Raji (cell line): Measurements from ENCODE around the gene KCNJ6.

Source experiments
- POLR2A ChIP-seq: IDR thresholded peaks from 2 replicates; pipeline ENCODE4 v1.6.1; 2011; ENCODE audit warnings: low read depth, low read length, control low read depth; ENCODE audit not compliant: insufficient read depth

The KCNJ6 gene

DNA sequence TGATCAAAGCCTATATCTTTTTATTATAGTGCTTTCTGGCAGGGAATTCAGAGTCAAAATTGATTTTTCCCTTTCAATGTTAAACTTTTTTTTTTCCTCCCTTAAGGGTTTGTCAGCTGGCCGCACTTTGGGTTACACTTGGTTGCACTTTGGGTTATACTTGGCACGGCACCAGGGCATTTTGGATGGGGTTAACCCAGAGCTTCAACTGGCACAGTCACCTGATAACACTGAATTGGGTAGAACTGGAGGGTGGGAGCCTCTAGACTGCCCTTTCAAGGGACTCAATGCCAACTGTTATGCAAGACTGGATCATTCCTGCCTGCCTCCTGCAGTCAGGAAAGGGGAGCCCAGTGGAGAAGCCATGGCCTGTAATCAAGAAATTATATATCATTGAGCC, 211.5 kb downstream of the KCNJ6 start:
- no peak for TF ChIP-seq POLR2A

DNA sequence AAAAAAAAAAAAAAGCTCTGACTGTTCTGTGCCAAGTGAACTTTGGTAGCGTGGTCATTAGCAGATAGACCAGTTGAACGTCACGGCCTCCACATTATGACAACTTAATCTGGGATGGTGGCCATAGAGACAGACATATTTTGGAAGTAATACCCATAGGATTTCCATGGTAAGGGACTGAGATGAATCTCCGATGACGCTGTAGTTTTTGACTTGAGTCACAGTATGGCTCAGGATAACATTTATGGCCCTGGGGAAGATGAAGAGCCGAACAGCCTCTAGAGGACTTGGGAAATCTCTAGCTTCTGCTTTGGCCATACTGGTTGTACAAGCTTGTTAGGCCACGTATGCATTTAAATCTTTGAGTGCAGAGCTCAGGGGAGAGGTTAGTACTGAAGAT, 214.0 kb downstream of the KCNJ6 start:
- TF ChIP-seq POLR2A: no peak

DNA sequence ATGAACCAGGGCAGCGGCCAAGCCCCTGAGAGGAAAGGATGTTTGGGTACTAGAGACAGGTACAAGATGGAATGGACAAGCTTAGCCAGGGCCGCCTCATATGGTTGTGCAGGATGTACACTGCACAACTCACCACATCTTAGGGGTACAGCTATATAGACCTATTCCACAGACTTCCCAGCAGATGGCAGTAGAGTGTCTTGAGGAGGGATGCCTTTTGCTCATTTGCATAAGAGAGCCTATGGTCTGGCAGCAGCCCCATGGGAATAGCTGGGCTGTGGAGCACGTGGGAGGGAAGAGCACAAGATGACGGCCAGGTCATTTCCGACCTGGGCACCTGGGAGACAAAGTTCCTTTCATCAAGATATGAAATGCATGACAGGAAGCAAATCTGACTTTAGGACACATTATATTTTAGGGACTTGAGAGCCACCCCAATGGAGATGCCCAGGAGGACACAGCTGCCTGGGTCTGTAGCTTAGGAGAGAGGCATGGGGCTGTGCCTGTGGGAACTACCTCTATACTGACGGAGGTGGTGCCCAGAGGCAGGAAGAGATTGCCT, 215.5 kb downstream of the KCNJ6 start:
- no peak for TF ChIP-seq POLR2A

DNA sequence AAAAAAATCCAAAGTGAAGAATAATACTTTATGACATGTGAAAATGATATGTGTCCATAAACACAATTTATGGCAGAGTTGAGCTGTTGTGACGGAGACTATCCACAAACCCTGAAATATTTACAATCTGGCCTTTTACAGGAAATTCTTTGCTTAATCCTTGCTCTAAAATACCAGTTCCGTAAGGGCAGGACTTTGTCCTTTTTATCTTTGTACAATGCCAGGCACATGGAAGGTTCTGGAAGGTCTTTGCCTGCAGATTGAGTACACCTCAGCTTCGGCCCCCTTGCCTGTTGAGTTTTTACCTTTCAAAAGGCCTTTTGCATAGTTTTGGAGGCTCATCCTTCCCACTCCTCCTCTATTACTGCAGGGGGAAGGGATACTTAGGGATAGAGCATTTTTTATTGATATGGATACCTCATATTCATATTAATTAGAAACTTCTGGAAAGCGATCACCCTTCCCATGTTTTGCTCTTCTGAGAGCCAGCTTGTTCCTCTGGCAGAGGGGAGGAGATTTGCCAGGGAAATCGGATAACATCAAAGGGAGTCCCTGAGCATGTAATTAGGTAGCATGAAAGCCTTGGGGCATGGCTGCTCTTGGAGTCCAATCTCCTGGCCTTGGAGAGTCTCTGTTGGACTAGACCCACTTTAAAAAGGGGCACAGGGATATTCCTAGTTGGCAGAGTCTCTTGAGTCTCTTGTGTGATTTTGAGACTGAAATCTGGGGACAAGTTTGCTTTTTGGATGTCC, 217.1 kb downstream of the KCNJ6 start:
- TF ChIP-seq POLR2A: no peak

DNA sequence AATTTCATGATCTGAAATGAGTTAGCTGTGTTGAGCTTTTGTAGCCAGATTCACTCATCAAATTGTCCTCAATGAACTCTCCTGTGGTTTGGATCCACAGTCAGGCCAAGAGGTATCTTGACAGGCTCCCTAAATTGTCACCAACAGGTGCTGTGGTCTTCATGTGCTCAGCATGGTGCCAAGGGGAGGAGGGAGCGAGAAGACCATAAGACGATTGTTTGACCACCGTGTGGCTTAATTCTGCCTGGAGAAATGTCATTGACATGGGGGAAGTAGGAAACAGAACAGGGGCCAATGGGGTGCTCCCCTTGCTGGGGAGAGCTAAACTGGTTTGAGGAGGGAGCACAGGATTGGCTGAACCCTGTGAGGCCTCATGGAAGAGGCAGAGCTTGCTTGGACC, 219.3 kb downstream of the KCNJ6 start:
- TF ChIP-seq POLR2A: no peak

DNA sequence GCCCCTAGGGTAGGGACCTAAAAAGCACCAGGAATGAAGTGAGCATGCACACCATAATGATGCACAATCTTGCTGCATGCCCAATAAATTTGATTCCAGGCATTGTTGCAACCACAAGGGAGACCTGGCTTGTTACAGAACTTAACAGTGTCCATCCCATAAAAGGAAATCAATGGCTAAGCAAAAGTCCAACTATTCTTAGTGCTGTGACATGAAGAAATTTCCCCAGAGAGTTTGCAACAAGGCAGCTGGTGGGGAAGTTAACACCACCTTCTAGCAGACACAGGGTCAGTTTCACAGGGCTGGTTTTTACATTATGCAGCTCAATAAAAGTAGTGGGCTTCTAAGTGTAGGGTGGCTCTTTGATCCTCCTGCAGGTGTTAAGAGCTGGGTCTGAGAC, 221.1 kb downstream of the KCNJ6 start:
- TF ChIP-seq POLR2A: no peak

DNA sequence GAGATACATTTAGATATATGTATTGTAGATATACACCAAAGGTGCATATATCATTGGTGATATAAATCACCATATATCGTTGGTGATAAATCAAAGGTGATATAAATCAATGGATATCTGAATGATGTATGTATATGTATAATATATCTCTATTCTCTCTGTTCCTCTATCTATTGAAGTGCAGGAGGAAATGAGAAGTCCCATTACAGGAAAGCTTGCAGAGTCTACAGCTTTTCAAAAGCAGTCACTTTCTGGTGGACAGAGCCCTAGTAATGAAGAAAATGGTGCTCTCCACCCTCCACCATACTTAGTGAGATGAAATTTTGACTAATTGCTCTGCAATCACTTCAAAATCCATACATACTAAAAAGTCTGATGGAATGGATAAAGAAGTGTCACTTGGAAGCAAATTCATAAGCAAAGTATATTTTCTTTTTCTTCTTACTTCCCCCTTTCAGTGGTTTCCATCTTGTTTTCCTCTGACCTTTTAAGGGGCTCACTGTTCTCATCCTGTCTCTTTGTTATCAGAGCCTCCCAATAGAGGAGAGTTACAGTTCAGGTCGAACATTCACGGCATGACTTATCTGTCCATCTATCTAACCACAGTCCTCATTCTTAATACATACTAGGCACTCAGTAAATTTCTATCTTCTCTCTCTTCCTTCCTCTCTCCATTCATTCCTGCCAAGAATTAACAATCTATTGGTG, 227.2 kb downstream of the KCNJ6 start:
- no peak for TF ChIP-seq POLR2A

DNA sequence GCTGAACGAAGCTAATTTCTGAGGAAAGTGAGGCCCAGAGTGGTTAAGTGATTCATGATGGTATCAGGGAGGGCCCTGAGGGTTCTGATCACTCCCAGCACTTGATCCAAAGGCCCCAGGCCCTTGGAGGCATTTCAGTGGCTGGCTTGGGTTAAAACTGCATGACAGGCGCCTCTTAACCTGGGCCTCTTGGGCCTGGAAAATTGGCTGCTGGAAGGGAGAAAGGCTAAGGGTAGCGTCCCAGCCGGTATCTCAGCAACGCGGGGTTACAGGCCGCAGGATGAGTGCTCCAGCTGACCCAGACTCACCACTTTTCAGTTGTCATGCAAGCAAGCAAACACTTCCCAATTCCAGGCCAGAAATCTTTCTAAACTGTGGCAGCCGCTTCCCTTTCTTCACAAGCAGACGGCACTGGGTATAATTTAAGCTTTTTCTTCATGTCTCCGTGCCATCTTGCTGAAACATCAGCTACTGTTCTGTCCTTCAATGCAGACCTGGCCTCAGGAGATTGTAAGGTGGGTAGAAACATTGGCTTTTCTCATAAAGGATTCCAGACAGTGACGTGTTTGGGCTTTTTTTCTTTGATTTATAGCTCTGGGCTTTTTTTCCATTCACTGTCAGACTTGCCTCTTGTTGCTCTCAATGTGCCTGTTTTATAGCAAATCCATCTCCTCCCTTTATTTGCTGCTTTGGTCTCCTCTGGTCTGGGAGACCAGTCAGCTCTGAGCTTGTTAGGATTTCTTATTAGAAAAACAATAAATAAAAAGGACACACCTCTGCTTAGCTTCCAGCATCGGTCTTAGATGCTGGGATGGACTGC, 229.1 kb downstream of the KCNJ6 start:
- TF ChIP-seq POLR2A: no peak

DNA sequence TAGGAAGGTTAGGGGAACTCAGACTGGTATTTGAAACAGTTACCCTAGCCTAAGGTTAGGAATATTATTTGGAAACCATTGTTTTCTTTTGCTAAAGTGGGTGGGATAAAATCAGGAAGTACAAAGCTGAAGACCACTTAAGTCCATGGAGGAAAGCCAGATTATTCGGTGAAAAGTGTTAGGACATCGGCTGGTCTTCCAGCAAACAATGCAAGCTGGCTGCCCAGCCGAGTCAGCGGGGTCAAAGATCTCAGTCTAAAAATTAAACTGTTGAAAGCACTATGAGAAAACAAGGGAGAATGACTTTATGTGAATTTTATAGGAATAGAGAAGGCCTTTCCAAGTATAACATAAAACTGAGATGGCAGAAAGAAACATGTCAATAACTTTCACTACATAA, 231.7 kb downstream of the KCNJ6 start:
- TF ChIP-seq POLR2A: no peak

DNA sequence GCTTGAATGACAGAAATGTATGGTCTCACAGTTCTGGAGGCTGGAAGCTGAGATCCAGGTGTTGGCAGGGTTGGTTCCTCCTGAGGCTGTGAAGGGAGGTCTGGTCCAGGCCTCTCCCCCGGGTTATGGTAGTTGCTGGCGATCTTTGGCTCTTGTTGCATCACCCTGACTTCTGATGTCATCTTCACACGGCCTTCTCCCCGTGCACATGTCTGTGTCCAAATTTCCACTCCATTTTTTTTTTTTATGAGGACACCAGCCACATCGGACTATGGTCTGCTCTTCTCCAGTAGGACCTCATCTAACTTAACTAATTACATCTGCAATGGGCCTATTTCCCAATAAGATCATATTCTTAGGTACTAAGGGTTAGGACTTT, 232.2 kb downstream of the KCNJ6 start:
- no peak for TF ChIP-seq POLR2A

DNA sequence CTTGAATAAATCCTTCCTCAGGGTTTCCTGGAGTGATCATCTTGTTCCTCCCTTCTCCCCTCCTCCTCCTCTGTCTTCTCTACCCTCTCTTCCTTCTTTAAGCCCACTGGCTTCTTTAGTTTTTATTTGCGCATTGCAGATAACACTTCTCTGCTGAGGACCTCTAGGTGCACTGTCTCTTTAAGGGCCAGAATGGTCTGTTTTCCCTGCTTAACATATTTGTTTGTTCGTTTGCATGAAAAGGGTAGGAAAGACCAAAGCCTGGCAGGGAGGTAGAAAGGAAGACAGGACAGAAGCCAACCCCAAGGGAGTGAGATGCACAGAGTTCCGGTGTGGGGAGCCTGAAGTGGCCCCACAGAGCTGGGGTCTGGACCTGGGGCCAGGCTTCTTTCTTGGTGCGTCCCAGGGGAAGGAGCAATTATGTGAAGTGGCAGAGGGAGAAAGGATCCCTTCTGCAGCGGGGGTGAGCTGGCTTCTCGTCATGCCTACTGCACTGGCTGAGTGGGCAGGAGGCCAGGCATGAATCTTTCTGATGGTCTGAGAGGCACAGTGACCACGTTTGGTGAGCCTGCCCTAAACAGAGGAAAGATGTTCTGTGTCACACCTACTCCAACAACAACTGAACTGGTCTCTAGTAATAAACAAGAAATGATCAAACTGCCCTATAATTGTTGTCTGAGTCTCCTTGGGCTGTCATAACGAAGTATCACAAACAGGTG, 232.7 kb downstream of the KCNJ6 start:
- no peak for TF ChIP-seq POLR2A

DNA sequence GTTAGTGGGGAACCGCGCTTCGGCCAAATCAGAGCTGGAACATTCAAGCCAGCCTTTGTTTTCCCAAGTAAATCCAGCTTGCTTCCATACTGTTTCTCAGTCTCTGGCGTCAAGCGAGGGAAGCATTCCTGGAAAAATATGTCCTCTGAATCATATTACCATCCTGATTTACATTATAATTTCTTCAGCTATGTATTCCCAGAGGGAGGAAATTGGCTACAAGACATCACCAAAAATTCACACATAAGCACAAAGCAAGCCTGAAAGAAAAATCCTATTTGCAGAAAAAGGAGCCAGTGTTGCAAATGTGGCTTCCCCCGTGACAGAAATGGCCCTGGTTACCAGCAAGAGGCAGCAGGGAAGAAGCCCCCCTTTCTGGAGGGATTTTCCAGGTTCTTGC, 233.3 kb downstream of the KCNJ6 start:
- TF ChIP-seq POLR2A: no peak

DNA sequence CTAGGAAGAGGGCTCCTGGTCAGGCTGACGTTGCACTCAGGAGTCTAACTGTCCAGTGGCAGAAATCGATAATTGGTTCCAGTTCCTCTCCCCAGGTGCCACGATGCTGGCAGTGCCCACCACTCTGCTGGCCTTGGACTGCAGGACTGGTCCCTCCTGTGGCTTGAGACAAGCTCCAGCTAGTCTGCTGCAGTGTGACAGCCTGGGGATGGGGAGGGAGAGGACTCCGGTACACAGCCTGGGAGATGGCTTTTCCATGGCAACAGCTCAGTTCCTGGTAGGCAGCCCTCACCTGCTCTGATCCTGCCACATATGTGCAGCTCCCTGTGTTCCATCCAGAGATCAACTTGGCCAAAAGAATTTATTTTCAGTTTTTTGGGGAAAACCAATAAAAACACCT, 239.3 kb downstream of the KCNJ6 start:
- no peak for TF ChIP-seq POLR2A

DNA sequence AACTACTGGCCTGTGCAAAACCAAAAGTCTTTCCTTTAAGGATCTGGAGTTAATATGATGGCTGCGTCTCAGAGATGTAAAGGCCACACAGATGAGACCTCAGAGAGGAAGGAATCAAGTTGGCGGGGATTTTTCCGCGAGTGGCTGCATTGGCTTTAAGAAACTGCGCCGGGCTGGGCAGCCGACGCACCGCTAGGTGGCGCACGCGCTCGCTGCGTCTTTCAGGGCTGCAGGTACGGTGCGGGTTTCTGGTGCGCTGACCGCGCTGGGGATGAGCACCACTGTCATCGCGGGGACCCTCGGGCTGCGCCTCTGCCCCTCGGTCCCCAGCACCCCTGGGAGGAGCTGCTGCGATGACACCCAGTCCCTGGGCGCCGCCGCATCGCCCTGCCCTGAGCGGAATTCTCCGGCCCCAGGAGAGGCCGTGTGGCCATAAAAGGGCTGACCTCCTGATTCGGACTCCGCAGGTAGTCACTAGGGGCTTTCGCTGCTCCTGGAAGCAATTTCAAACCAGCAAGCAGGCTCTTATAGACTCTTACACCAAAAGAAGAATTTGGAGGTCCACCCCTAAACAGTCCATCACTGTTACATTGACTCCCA, 241.0 kb downstream of the KCNJ6 start:
- no peak for TF ChIP-seq POLR2A
